ENCODE data around the gene MRPS9.

- TF ChIP-seq SIN3A (IDR thresholded peaks at IDR 0.05; ENCODE audit: borderline replicate concordance in 2 of 2, control insufficient read depth in 1 of 2, low read depth in 2 of 2, low read length in 2 of 2): no peak
- TF ChIP-seq CBFB (CRISPR knock-in tag; IDR thresholded peaks at IDR 0.05): no peak
- TF ChIP-seq NFE2L1 (tag; IDR thresholded peaks at IDR 0.05; ENCODE audit: borderline replicate concordance, low read depth): no peak
- no peak for TF ChIP-seq HMGXB4 (CRISPR knock-in tag; IDR thresholded peaks at IDR 0.05)
- no peak for TF ChIP-seq ZZZ3 (IDR thresholded peaks at IDR 0.05)
- no peak for TF ChIP-seq ELK1 (CRISPR knock-in tag; IDR thresholded peaks at IDR 0.05)
- TF ChIP-seq CBX2 (IDR thresholded peaks at IDR 0.05; ENCODE audit: insufficient read depth, low read length, poor library complexity, severe bottlenecking): no peak
- TF ChIP-seq RNF2 (IDR thresholded peaks at IDR 0.05): no peak
- TF ChIP-seq FOXK2 (conservative IDR thresholded peaks at IDR 0.05 in 1 of 2, IDR thresholded peaks at IDR 0.05 in 1 of 2; ENCODE audit: low read depth in 2 of 2): no peak
- no peak for TF ChIP-seq E2F4 (CRISPR knock-in tag; IDR thresholded peaks at IDR 0.05; ENCODE audit: low read depth)
- TF ChIP-seq STAT5A (IDR thresholded peaks at IDR 0.05; ENCODE audit: borderline replicate concordance, low read length): no peak
- TF ChIP-seq TAF1 (IDR thresholded peaks at IDR 0.05; ENCODE audit: control insufficient read depth, extremely low read depth, insufficient read depth, low read length, severe bottlenecking): no peak
Observed at GRCh38 chr2:105139556-105140239, 101.8 kb downstream of the MRPS9 start.

All from K562 (cell line).